HepG2 (cell line): ENCODE data around the gene CHMP5. TPM values are rescaled to one million over a fixed set of nuclear protein-coding genes. Genes with fewer than 3 reads are reported as not detected.

Experiments used
- ATAC-seq: fragments of 200-7000 bp; cut with Tn5 transposase; 3 replicates; pipeline ENCODE4 v1.9.1; 2020; ENCODE audit warnings: mild to moderate bottlenecking, moderate library complexity
- BruUV-seq: library from RNA; stranded (reverse); fragments of 400-500 nt; replicated peaks from 2 replicates; lab custom pipeline; 2021; lab: Mats Ljungman, UMichigan
- CTCF ChIA-PET: fragments of 300-600 bp; formaldehyde crosslinking; extraction: SDS; loops from one replicate; lab custom pipeline; 2021; ENCODE audit warnings: low total read pairs, inconsistent platforms, low intra/inter-chr PET ratio; lab: Yijun Ruan, JAX
- POLR2A ChIA-PET: fragments of 350-600 bp; sonication (Branson Sonifier 250); formaldehyde crosslinking; loops from one replicate; lab custom pipeline; 2020; ENCODE audit warnings: antibody characterized with exemption, inconsistent platforms; lab: Yijun Ruan, JAX
- DNase-seq: peaks from one replicate; pipeline ENCODE4 v3.0.0-alpha.2; 2015; ENCODE audit warnings: low spot score
- FAIRE-seq: peaks from 3 replicates; lab custom pipeline; 2011; peaks lifted over from hg19 to GRCh38; lab: Jason Lieb, UNC
- H2AFZ ChIP-seq: one replicate; pipeline ENCODE4 v1.6.1; 2011; ENCODE audit warnings: low read length, inconsistent platforms
- H3K27ac ChIP-seq: fragments of 300-600 bp; 3 replicates; pipeline ENCODE4 v1.8.0; 2011; ENCODE audit warnings: mixed run types, mild to moderate bottlenecking, mixed read lengths, low read length, inconsistent platforms; ENCODE audit not compliant: insufficient read depth; ENCODE audit errors: extremely low read length
- H3K27me3 ChIP-seq, 2 experiments: fragments of 200-600 bp in 1 of 2; 2 replicates in 1 of 2; 3 replicates in 1 of 2; pipeline versions ENCODE4 v1.6.0 to v1.8.0; 2011; ENCODE audit warnings: low read length in 2 of 2, mild to moderate bottlenecking in 2 of 2, moderate library complexity in 2 of 2, inconsistent platforms in 1 of 2; ENCODE audit not compliant: insufficient read depth in 2 of 2, control insufficient read depth in 1 of 2
- H3K36me3 ChIP-seq, 2 experiments: fragments of 200-600 bp in 1 of 2; replicated peaks in 1 of 2; 2 replicates in 1 of 2; 3 replicates in 1 of 2; pipeline versions ENCODE4 v1.5.1 to v1.8.0; 2011; ENCODE audit warnings: low read length in 2 of 2, inconsistent platforms in 1 of 2; ENCODE audit not compliant: insufficient read depth in 2 of 2, control insufficient read depth in 1 of 2
- H3K4me1 ChIP-seq: 2 replicates; pipeline ENCODE4 v1.5.1; 2012; ENCODE audit warnings: low read length, inconsistent platforms; ENCODE audit not compliant: insufficient read depth
- H3K4me2 ChIP-seq: 2 replicates; pipeline ENCODE4 v1.6.0; 2011; ENCODE audit warnings: low read depth, low read length, inconsistent platforms
- H3K4me3 ChIP-seq, 3 experiments: fragments of 200-600 bp in 1 of 3; sonication (generic), shearing (Covaris generic) in 1 of 3; replicated peaks in 1 of 3; 2 replicates each; pipeline ENCODE4 v1.5.1; 2011 to 2016; ENCODE audit warnings: low read length in 3 of 3, inconsistent platforms in 2 of 3, low read depth in 2 of 3, mild to moderate bottlenecking in 2 of 3, control low read depth in 1 of 3, mixed read lengths in 1 of 3; ENCODE audit not compliant: insufficient read depth in 1 of 3
- H3K79me2 ChIP-seq: one replicate; pipeline ENCODE4 v1.6.1; 2011; ENCODE audit warnings: low read length, inconsistent platforms; ENCODE audit not compliant: insufficient read depth
- H3K9ac ChIP-seq: 2 replicates; pipeline ENCODE4 v1.6.0; 2011; ENCODE audit warnings: mild to moderate bottlenecking, low read depth, low read length, inconsistent platforms; ENCODE audit not compliant: insufficient read depth
- H3K9me3 ChIP-seq: 2 replicates; pipeline ENCODE4 v1.5.1; 2012; ENCODE audit warnings: mild to moderate bottlenecking, low read length
- H4K20me1 ChIP-seq: 2 replicates; pipeline ENCODE4 v1.6.0; 2011; ENCODE audit warnings: inconsistent platforms, mild to moderate bottlenecking, low read length, moderate library complexity; ENCODE audit not compliant: insufficient read depth
- ATF6 ChIP-seq: sonication (generic); formaldehyde crosslinking; conservative IDR thresholded peaks from 2 replicates; pipeline ENCODE4 v1.4.0; 2020; ENCODE audit warnings: missing genetic modification reagents
- BRCA1 ChIP-seq: sonication (generic); formaldehyde crosslinking; IDR thresholded peaks from 2 replicates; pipeline ENCODE4 v1.4.0; 2020; ENCODE audit warnings: missing genetic modification reagents
- DNMT1 ChIP-seq: sonication (generic); formaldehyde crosslinking; IDR thresholded peaks from 2 replicates; pipeline ENCODE4 v1.5.1; 2020; ENCODE audit warnings: mild to moderate bottlenecking, missing genetic modification reagents
- GPBP1L1 ChIP-seq: sonication (generic); formaldehyde crosslinking; IDR thresholded peaks from 2 replicates; pipeline ENCODE4 v1.5.0; 2020; ENCODE audit warnings: mild to moderate bottlenecking, missing genetic modification reagents
- HDAC2 ChIP-seq: sonication (generic); formaldehyde crosslinking; IDR thresholded peaks from 2 replicates; pipeline ENCODE4 v1.4.0; 2020; ENCODE audit warnings: missing genetic modification reagents
- MED8 ChIP-seq: sonication (generic); formaldehyde crosslinking; IDR thresholded peaks from 2 replicates; pipeline ENCODE4 v1.8.1; 2023; ENCODE audit warnings: mild to moderate bottlenecking, missing genetic modification reagents; ENCODE audit not compliant: insufficient replicate concordance
- MEIS1 ChIP-seq: sonication (generic); formaldehyde crosslinking; IDR thresholded peaks from 2 replicates; pipeline ENCODE4 v1.9.0; 2021; ENCODE audit warnings: mild to moderate bottlenecking, missing genetic modification reagents, moderate library complexity, borderline replicate concordance
- NFRKB ChIP-seq: fragments of 450-650 bp; IDR thresholded peaks from 2 replicates; pipeline ENCODE4 v1.6.1; 2017
- REPIN1 ChIP-seq: sonication (generic); formaldehyde crosslinking; IDR thresholded peaks from 2 replicates; pipeline ENCODE4 v1.8.0; 2022; ENCODE audit warnings: missing genetic modification reagents, low read depth, mild to moderate bottlenecking, borderline replicate concordance
- SYNCRIP ChIP-seq: fragments of 200-400 bp; formaldehyde crosslinking; IDR thresholded peaks from 2 replicates; pipeline ENCODE4 v1.6.1; 2018; ENCODE audit warnings: mild to moderate bottlenecking, low read depth, low read length; ENCODE audit not compliant: insufficient read depth
- YEATS4 ChIP-seq: sonication (generic); formaldehyde crosslinking; IDR thresholded peaks from 2 replicates; pipeline ENCODE4 v1.4.0; 2020; ENCODE audit warnings: missing genetic modification reagents, borderline replicate concordance
- ZBTB4 ChIP-seq: sonication (generic); formaldehyde crosslinking; IDR thresholded peaks from 2 replicates; pipeline ENCODE4 v1.4.0; 2020; ENCODE audit warnings: missing genetic modification reagents, mild to moderate bottlenecking, borderline replicate concordance
- ZNF180 ChIP-seq: sonication (generic); formaldehyde crosslinking; IDR thresholded peaks from 2 replicates; pipeline ENCODE4 v1.4.0; 2020; ENCODE audit warnings: low read depth, missing genetic modification reagents, borderline replicate concordance
- ZSCAN20 ChIP-seq: sonication (generic); formaldehyde crosslinking; IDR thresholded peaks from 2 replicates; pipeline ENCODE4 v1.4.0; 2020; ENCODE audit warnings: missing genetic modification reagents, mild to moderate bottlenecking, borderline replicate concordance
- ZSCAN31 ChIP-seq: sonication (generic); formaldehyde crosslinking; IDR thresholded peaks from 2 replicates; pipeline ENCODE4 v1.5.0; 2020; ENCODE audit warnings: low read depth, mild to moderate bottlenecking, missing genetic modification reagents
- WGBS: methylation state at CpG from one replicate; pipeline ENCODE4 v1.1.6; 2017; ENCODE audit warnings: low lambda C conversion rate; 5-methylcytosine and 5-hydroxymethylcytosine counted together
- in situ Hi-C: cut with HindIII; loops from 2 replicates; pipeline ENCODE4 v1.10.0; 2017; ENCODE audit warnings: low pct_unique_long_range_greater_than_20kb; ENCODE audit not compliant: extremely low pct_ligation_motif_present
- intact Hi-C: fragments of 100-400 bp; cut with micrococcal nuclease; formaldehyde crosslinking; loops from one replicate; pipeline ENCODE4 v1.10.0; 2022; ENCODE audit not compliant: unreplicated experiment
- polyA plus RNA-seq, 8 experiments: library from polyadenylated mRNA; depleted of rRNA in 3 of 8; stranded (reverse) in 7 of 8; unstranded in 1 of 8; fragments of >200 nt; fragmentation: Illumina TruSeq in 4 of 8; extraction: Trizol in 4 of 8; gene quantifications; 2 replicates each; pipeline versions ENCODE4 v1.2.1 to v1.2.3, GENCODE V29; 2011 to 2016; ENCODE audit warnings: low read depth in 4 of 8, missing spikeins in 1 of 8, mixed read lengths in 1 of 8; ENCODE audit not compliant: insufficient read depth in 1 of 8
- total RNA-seq, 5 experiments: library from RNA; depleted of rRNA; stranded (reverse); fragments of >200 nt; fragmentation: Illumina TruSeq; extraction: Trizol; gene quantifications; 2 replicates each; pipeline ENCODE4 v1.2.3, GENCODE V29; 2016; ENCODE audit warnings: low read depth in 1 of 5
- TF ChIP-seq, protein P1 (sequence below): sonication (generic); formaldehyde crosslinking; IDR thresholded peaks from 2 replicates; pipeline ENCODE4 v1.4.0; 2020; ENCODE audit warnings: mild to moderate bottlenecking, missing genetic modification reagents
- TF ChIP-seq, protein P2 (sequence below): sonication (generic); formaldehyde crosslinking; conservative IDR thresholded peaks from 2 replicates; pipeline ENCODE4 v1.4.0; 2020; ENCODE audit warnings: missing genetic modification reagents

The CHMP5 gene
- total and polyA plus RNA-seq, 2 of the 13 experiments (the other 11 are each of a cell fraction or from before 2014, with no cell fraction given) = 46.0 to 57.3 TPM

GRCh38 chr9:33256236-33256635 lies 8.6 kb upstream of the CHMP5 start:
- intact Hi-C loops = no loop called here
- FAIRE-seq (no peak), ATAC-seq (no peak), DNase-seq (no peak)
- Histone ChIP-seq H3K4me3 (no peak overlapping the region), H4K20me1 (no peaks in the 10 kb centered on the region; the same call in 1 of the 2 replicates), H2AFZ (no peak overlapping the region), H3K27ac (no peak overlapping the region), H3K79me2 (peaks cover 4% of the 10 kb centered on the region), H3K36me3 (peaks cover 34 to 82% of the 10 kb centered on the region in 2 experiments), H3K4me1 (no peaks in the 10 kb centered on the region), H3K27me3 (no peaks in the 10 kb centered on the region), H3K9ac (no peak overlapping the region), H3K4me2 (no peak overlapping the region), H3K9me3 (no peaks in the 10 kb centered on the region)
- TF ChIP-seq REPIN1 = no peak
- no peak for TF ChIP-seq ATF6 (CRISPR knock-in tag)
- no peak for TF ChIP-seq SYNCRIP
- TF ChIP-seq, protein P1, sequence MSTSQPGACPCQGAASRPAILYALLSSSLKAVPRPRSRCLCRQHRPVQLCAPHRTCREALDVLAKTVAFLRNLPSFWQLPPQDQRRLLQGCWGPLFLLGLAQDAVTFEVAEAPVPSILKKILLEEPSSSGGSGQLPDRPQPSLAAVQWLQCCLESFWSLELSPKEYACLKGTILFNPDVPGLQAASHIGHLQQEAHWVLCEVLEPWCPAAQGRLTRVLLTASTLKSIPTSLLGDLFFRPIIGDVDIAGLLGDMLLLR (CRISPR knock-in tag) = no peak
- no peak for TF ChIP-seq ZNF180 (CRISPR knock-in tag)
- TF ChIP-seq BRCA1 (CRISPR knock-in tag) = no peak
- TF ChIP-seq MEIS1 (CRISPR knock-in tag) = no peak
- TF ChIP-seq, protein P2, sequence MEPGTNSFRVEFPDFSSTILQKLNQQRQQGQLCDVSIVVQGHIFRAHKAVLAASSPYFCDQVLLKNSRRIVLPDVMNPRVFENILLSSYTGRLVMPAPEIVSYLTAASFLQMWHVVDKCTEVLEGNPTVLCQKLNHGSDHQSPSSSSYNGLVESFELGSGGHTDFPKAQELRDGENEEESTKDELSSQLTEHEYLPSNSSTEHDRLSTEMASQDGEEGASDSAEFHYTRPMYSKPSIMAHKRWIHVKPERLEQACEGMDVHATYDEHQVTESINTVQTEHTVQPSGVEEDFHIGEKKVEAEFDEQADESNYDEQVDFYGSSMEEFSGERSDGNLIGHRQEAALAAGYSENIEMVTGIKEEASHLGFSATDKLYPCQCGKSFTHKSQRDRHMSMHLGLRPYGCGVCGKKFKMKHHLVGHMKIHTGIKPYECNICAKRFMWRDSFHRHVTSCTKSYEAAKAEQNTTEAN (CRISPR knock-in tag) = no peak
- TF ChIP-seq YEATS4 = no peak
- no peak for TF ChIP-seq ZSCAN31 (CRISPR knock-in tag)
- TF ChIP-seq NFRKB = no peak
- no peak for TF ChIP-seq HDAC2 (CRISPR knock-in tag)
- TF ChIP-seq ZSCAN20 (CRISPR knock-in tag) = no peak
- no peak for TF ChIP-seq DNMT1 (CRISPR knock-in tag)
- TF ChIP-seq ZBTB4 (CRISPR knock-in tag) = no peak
- TF ChIP-seq GPBP1L1 (CRISPR knock-in tag) = no peak
- no peak for TF ChIP-seq MED8 (CRISPR knock-in tag)
- in situ Hi-C loops = no loop called here
- ChIA-PET POLR2A (no interaction called here), CTCF (no interaction called here)
- BruUV-seq = no TSS peak
- WGBS = 100% methylated on average over 2 of the region's 2 CpGs
